HepG2 (cell line): Measurements from ENCODE around the gene CCNL1. TPM values are rescaled to one million over a fixed set of nuclear protein-coding genes. Genes with fewer than 3 reads are reported as not detected.

Source experiments
- ARNT2 ChIP-seq: sonication (generic); formaldehyde crosslinking; IDR thresholded peaks from 2 replicates; pipeline ENCODE4 v1.8.0; 2022; ENCODE audit warnings: mild to moderate bottlenecking, low read depth, missing genetic modification reagents, moderate library complexity
- CBX1 ChIP-seq: IDR thresholded peaks from one replicate; pipeline ENCODE4 v1.6.1; 2016; ENCODE audit warnings: antibody characterized with exemption, low read depth
- IRF2 ChIP-seq: IDR thresholded peaks from 2 replicates; pipeline ENCODE4 v1.6.1; 2018; ENCODE audit warnings: missing genetic modification reagents, missing compliant biosample characterization
- KDM2A ChIP-seq: sonication (generic); formaldehyde crosslinking; IDR thresholded peaks from 2 replicates; pipeline ENCODE4 v1.4.0; 2020; ENCODE audit warnings: low read depth, missing genetic modification reagents, borderline replicate concordance
- LCORL ChIP-seq, 2 experiments: fragments of 450-650 bp in 1 of 2; sonication (generic) in 1 of 2; formaldehyde crosslinking in 1 of 2; IDR thresholded peaks; 2 replicates each; pipeline versions ENCODE4 v1.5.0 to v1.6.1; 2017 to 2020; ENCODE audit warnings: antibody characterized with exemption in 1 of 2, missing genetic modification reagents in 1 of 2
- MIER3 ChIP-seq: IDR thresholded peaks from 2 replicates; pipeline ENCODE4 v1.6.1; 2016; ENCODE audit warnings: missing compliant biosample characterization, borderline replicate concordance
- MTF2 ChIP-seq: sonication (generic); formaldehyde crosslinking; IDR thresholded peaks from 2 replicates; pipeline ENCODE4 v1.5.0; 2020; ENCODE audit warnings: missing genetic modification reagents, borderline replicate concordance
- NR2F1 ChIP-seq, 2 experiments: fragments of 450-650 bp in 1 of 2; formaldehyde crosslinking in 1 of 2; IDR thresholded peaks; 2 replicates each; pipeline versions ENCODE4 v1.5.0 to v1.6.1; 2016 to 2020; ENCODE audit warnings: mild to moderate bottlenecking in 1 of 2, missing compliant biosample characterization in 1 of 2, missing genetic modification reagents in 1 of 2, moderate library complexity in 1 of 2
- POLR2A ChIP-seq, 2 experiments: IDR thresholded peaks; 2 replicates each; pipeline ENCODE4 v1.6.1; 2011; ENCODE audit warnings: low read depth in 2 of 2, low read length in 2 of 2, mild to moderate bottlenecking in 1 of 2, moderate library complexity in 1 of 2; ENCODE audit not compliant: insufficient read depth in 1 of 2
- PRDM10 ChIP-seq: sonication (generic); formaldehyde crosslinking; IDR thresholded peaks from 2 replicates; pipeline ENCODE4 v1.4.0; 2020; ENCODE audit warnings: low read depth, missing genetic modification reagents
- REPIN1 ChIP-seq: sonication (generic); formaldehyde crosslinking; IDR thresholded peaks from 2 replicates; pipeline ENCODE4 v1.8.0; 2022; ENCODE audit warnings: missing genetic modification reagents, low read depth, mild to moderate bottlenecking, borderline replicate concordance
- SMAD3 ChIP-seq: sonication (generic); formaldehyde crosslinking; IDR thresholded peaks from 2 replicates; pipeline ENCODE4 v1.4.0; 2020; ENCODE audit warnings: missing genetic modification reagents
- TBX3 ChIP-seq: fragments of 450-650 bp; IDR thresholded peaks from 2 replicates; pipeline ENCODE4 v1.6.1; 2017; ENCODE audit warnings: antibody characterized with exemption, mild to moderate bottlenecking, inconsistent platforms, borderline replicate concordance
- YEATS2 ChIP-seq: sonication (generic); formaldehyde crosslinking; IDR thresholded peaks from 2 replicates; pipeline ENCODE4 v1.4.0; 2020; ENCODE audit warnings: missing genetic modification reagents, borderline replicate concordance
- ZBTB20 ChIP-seq: sonication (generic); formaldehyde crosslinking; IDR thresholded peaks from 2 replicates; pipeline ENCODE4 v1.8.1; 2023; ENCODE audit warnings: missing genetic modification reagents, low read depth, mild to moderate bottlenecking, borderline replicate concordance
- ZNF10 ChIP-seq: sonication (generic); formaldehyde crosslinking; IDR thresholded peaks from 2 replicates; pipeline ENCODE4 v1.4.0; 2020; ENCODE audit warnings: mild to moderate bottlenecking, low read depth, missing genetic modification reagents, borderline replicate concordance
- ZNF326 ChIP-seq: sonication (generic); formaldehyde crosslinking; IDR thresholded peaks from 2 replicates; pipeline ENCODE4 v1.4.0; 2020; ENCODE audit warnings: missing genetic modification reagents, borderline replicate concordance
- ZNF501 ChIP-seq: sonication (generic); formaldehyde crosslinking; IDR thresholded peaks from 2 replicates; pipeline ENCODE4 v1.5.1; 2020; ENCODE audit warnings: mild to moderate bottlenecking, moderate library complexity, missing genetic modification reagents
- ZNF619 ChIP-seq: sonication (generic); formaldehyde crosslinking; IDR thresholded peaks from 2 replicates; pipeline ENCODE4 v1.4.0; 2020; ENCODE audit warnings: mild to moderate bottlenecking, missing genetic modification reagents
- polyA plus RNA-seq, 8 experiments: library from polyadenylated mRNA; depleted of rRNA in 3 of 8; stranded (reverse) in 7 of 8; unstranded in 1 of 8; fragments of >200 nt; fragmentation: Illumina TruSeq in 4 of 8; extraction: Trizol in 4 of 8; gene quantifications; 2 replicates each; pipeline versions ENCODE4 v1.2.1 to v1.2.3, GENCODE V29; 2011 to 2016; ENCODE audit warnings: low read depth in 4 of 8, missing spikeins in 1 of 8, mixed read lengths in 1 of 8; ENCODE audit not compliant: insufficient read depth in 1 of 8
- total RNA-seq, 5 experiments: library from RNA; depleted of rRNA; stranded (reverse); fragments of >200 nt; fragmentation: Illumina TruSeq; extraction: Trizol; gene quantifications; 2 replicates each; pipeline ENCODE4 v1.2.3, GENCODE V29; 2016; ENCODE audit warnings: low read depth in 1 of 5
- TF ChIP-seq, protein P1 (sequence below): sonication (generic); formaldehyde crosslinking; IDR thresholded peaks from 2 replicates; pipeline ENCODE4 v1.5.0; 2020; ENCODE audit warnings: missing genetic modification reagents
- TF ChIP-seq, protein P2 (sequence below), 2 experiments: sonication (generic) in 1 of 2; formaldehyde crosslinking in 1 of 2; IDR thresholded peaks; 2 replicates each; pipeline versions ENCODE4 v1.4.0 to v1.6.1; 2018 to 2020; ENCODE audit warnings: missing genetic modification reagents in 2 of 2, borderline replicate concordance in 1 of 2, low read depth in 1 of 2, mild to moderate bottlenecking in 1 of 2, missing biosample characterization in 1 of 2

The CCNL1 gene
- total and polyA plus RNA-seq, 2 of the 13 experiments (the other 11 are each of a cell fraction or from before 2014, with no cell fraction given) = 151 to 303 TPM

GRCh38 chr3:157130467-157131251 is 29.3 kb downstream of the CCNL1 start (continued):
- no peak; the same call in 1 of the 2 replicates for TF ChIP-seq PRDM10 (CRISPR knock-in tag)
- TF ChIP-seq CBX1 = no peak
- TF ChIP-seq, protein P1, sequence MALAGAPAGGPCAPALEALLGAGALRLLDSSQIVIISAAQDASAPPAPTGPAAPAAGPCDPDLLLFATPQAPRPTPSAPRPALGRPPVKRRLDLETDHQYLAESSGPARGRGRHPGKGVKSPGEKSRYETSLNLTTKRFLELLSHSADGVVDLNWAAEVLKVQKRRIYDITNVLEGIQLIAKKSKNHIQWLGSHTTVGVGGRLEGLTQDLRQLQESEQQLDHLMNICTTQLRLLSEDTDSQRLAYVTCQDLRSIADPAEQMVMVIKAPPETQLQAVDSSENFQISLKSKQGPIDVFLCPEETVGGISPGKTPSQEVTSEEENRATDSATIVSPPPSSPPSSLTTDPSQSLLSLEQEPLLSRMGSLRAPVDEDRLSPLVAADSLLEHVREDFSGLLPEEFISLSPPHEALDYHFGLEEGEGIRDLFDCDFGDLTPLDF (CRISPR knock-in tag) = no peak
- 0 out of 2 replicates have a peak, but pooled peaks have one; percentile 34 for TF ChIP-seq REPIN1 (CRISPR knock-in tag)
- peak; percentile 48; the same call in 1 of the 2 replicates for TF ChIP-seq TBX3
- 0 out of 2 replicates have a peak, but pooled peaks have one; percentile 24 for TF ChIP-seq MIER3 (CRISPR knock-in tag)
- no peak for TF ChIP-seq MTF2 (CRISPR knock-in tag)
- peak; percentile 52 to 71; a peak in 3 of 4 replicates for TF ChIP-seq NR2F1 (CRISPR knock-in tag; IDR thresholded peaks at IDR 0.05)
- TF ChIP-seq, protein P2, sequence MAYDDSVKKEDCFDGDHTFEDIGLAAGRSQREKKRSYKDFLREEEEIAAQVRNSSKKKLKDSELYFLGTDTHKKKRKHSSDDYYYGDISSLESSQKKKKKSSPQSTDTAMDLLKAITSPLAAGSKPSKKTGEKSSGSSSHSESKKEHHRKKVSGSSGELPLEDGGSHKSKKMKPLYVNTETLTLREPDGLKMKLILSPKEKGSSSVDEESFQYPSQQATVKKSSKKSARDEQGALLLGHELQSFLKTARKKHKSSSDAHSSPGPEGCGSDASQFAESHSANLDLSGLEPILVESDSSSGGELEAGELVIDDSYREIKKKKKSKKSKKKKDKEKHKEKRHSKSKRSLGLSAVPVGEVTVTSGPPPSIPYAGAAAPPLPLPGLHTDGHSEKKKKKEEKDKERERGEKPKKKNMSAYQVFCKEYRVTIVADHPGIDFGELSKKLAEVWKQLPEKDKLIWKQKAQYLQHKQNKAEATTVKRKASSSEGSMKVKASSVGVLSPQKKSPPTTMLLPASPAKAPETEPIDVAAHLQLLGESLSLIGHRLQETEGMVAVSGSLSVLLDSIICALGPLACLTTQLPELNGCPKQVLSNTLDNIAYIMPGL (CRISPR knock-in tag; IDR thresholded peaks at IDR 0.05; ENCODE audit: borderline replicate concordance in 1 of 2, low read depth in 1 of 2) = peak in 1 of 2 experiments; percentile 77; a peak in 1 of 4 replicates
- peak; percentile 76 for TF ChIP-seq KDM2A (CRISPR knock-in tag)
- TF ChIP-seq ZNF326 (CRISPR knock-in tag) = no peak
- TF ChIP-seq SMAD3 (CRISPR knock-in tag) = 0 out of 2 replicates have a peak, but pooled peaks have one; percentile 38
- TF ChIP-seq ARNT2 (CRISPR knock-in tag) = peak; percentile 46; the same call in 1 of the 2 replicates
- peak; percentile 40; the same call in 1 of the 2 replicates for TF ChIP-seq YEATS2
- TF ChIP-seq IRF2 = peak; percentile 46; the same call in 1 of the 2 replicates
- TF ChIP-seq POLR2A (IDR thresholded peaks at IDR 0.05; ENCODE audit: insufficient read depth in 1 of 2, low read depth in 2 of 2, low read length in 2 of 2) = peak in 1 of 2 experiments; percentile 50; a peak in 1 of 4 replicates
- TF ChIP-seq ZNF619 = peak; percentile 49; the same call in 1 of the 2 replicates
- TF ChIP-seq ZBTB20 (CRISPR knock-in tag) = 0 out of 2 replicates have a peak, but pooled peaks have one; percentile 19
- TF ChIP-seq ZNF10 = no peak
- TF ChIP-seq ZNF501 = peak; percentile 2; the same call in 1 of the 2 replicates
- 0 out of 2 replicates have a peak, but pooled peaks have one; percentile 27 for TF ChIP-seq LCORL (IDR thresholded peaks at IDR 0.05)
- peak; percentile 61; the same call in 1 of the 2 replicates for TF ChIP-seq LCORL (CRISPR knock-in tag; IDR thresholded peaks at IDR 0.05)
